ENCODE measurements around the gene PIF1.

PIF1 gene, protein sequence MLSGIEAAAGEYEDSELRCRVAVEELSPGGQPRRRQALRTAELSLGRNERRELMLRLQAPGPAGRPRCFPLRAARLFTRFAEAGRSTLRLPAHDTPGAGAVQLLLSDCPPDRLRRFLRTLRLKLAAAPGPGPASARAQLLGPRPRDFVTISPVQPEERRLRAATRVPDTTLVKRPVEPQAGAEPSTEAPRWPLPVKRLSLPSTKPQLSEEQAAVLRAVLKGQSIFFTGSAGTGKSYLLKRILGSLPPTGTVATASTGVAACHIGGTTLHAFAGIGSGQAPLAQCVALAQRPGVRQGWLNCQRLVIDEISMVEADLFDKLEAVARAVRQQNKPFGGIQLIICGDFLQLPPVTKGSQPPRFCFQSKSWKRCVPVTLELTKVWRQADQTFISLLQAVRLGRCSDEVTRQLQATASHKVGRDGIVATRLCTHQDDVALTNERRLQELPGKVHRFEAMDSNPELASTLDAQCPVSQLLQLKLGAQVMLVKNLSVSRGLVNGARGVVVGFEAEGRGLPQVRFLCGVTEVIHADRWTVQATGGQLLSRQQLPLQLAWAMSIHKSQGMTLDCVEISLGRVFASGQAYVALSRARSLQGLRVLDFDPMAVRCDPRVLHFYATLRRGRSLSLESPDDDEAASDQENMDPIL

DNA sequence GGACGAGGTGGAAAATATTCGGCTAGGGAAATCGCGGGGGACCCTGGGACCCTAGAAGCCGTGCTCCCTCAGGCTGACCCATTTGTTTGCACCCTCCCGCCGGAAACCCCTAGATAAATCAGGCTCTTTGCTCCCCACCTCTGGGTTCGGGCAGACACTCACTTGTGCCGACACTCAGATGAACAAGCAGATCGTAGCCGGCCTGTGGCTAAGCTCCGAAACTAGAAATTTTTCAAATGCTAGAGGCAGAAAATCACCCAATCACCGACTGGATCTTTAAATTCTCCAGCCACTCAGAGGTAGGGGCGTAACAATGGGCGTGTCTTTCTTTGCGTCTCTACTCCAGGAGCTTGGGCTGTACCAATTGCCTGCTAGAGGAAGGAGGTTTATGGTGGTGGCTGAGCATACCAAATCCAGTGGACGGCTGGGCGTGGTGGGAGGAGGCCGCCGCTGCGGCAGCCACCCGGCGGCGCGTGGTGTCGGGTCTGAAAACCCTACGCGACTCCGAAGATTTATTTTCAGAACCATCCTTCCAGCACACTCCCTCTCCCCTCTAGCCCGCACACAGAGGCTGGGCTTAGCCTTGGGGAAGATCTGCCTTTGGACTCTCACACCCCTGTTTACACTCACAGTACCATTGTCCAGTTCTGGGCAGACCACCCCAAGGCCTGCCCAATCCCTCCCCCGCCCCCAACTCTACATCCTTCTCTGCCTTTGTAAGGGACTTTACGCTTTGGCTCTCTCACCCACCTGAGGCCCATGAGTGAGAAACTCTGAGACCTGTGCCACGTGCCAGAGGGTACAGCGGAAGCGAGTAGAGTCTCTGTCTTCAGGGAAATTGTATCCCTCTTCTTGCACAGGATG, at the start of gene PIF1:
TSS of gene PIF1 (minus strand) at position 217 of the 864 bp plus-strand sequence. CDS start 1,312 bp downstream, outside the sequence.
- TF ChIP-seq BHLHE40 (IDR thresholded peaks at IDR 0.05; ENCODE audit: borderline replicate concordance), result peak; percentile 58; the same call in 1 of the 2 replicates
- TF ChIP-seq FOXM1 (IDR thresholded peaks at IDR 0.05; ENCODE audit: borderline replicate concordance), result peak; percentile 95
- TF ChIP-seq L3MBTL2 (conservative IDR thresholded peaks at IDR 0.05), result peak; percentile 64
- no peak for TF ChIP-seq CTBP1 (IDR thresholded peaks at IDR 0.05; ENCODE audit: borderline replicate concordance)
- TF ChIP-seq ELF4 (IDR thresholded peaks at IDR 0.05), result 0 out of 2 replicates have a peak, but pooled peaks have one; percentile 22
- TF ChIP-seq, protein P1, sequence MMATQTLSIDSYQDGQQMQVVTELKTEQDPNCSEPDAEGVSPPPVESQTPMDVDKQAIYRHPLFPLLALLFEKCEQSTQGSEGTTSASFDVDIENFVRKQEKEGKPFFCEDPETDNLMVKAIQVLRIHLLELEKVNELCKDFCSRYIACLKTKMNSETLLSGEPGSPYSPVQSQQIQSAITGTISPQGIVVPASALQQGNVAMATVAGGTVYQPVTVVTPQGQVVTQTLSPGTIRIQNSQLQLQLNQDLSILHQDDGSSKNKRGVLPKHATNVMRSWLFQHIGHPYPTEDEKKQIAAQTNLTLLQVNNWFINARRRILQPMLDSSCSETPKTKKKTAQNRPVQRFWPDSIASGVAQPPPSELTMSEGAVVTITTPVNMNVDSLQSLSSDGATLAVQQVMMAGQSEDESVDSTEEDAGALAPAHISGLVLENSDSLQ (IDR thresholded peaks at IDR 0.05), result no peak
- POLR2A ChIA-PET, result interaction anchor here (0.7 to 1.7 kb wide), 8 partner anchors 8 to 83 kb away, joined by 3 to 4 read pairs (median 4); no protein-coding TSS in a partner anchor
- CTCF ChIA-PET, result interaction anchor here (0.6 kb wide), 1 partner anchor 16 kb away, joined by 4 read pairs; no protein-coding TSS in a partner anchor

DNA sequence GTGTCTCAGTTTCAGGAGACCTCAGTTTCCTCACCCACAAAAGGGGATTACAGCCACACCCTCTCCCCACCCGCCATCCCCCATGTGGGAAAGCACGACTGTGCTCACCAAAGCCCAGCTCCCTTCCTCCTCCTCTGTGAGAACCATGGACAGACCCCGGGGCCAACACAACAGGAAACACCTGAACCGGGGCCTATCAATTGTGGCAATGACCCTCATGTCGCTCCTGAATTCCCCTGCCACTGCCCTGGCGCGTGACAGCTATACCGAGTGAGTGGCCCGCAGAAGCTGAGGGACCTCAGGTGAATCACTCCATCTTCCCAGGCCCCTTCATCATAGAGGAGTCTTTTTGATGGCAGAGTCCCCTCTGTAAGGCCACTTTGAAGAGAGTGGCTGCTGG, 44.9 kb upstream of the PIF1 start:
- CTCF ChIA-PET, result no interaction called here
- TF ChIP-seq ARNT (IDR thresholded peaks at IDR 0.05) (no peak), TARDBP (IDR thresholded peaks at IDR 0.05) (no peak), FOXM1 (IDR thresholded peaks at IDR 0.05; ENCODE audit: borderline replicate concordance) (no peak), SP1 (IDR thresholded peaks at IDR 0.05) (no peak), CTBP1 (IDR thresholded peaks at IDR 0.05; ENCODE audit: borderline replicate concordance) (no peak)
- DNase-seq (ENCODE audit: extremely low spot score), result no peak
- POLR2A ChIA-PET, result no interaction called here

More for the DNA sequence above, at the start of gene PIF1:
- DNase-seq (ENCODE audit: extremely low spot score), result peak; percentile 85

DNA sequence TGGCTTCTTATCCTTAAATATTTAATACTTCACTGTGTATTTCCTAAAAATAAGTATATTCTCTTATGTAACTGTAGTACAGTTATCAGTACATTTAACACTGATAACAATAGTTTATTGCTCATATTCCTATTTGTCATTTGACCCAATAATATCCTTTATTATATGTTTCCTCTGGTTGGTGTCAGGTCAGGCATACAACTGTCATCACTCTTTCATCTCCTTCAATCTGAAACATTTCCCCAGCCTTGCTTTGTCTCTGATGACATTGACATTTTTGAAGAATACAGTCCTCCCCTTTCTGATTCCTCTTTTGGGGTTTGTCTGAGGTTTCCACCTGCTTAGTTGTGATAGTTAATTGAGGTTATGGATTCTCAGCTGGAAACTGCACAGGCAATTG, 44.1 kb upstream of the PIF1 start:
- DNase-seq (ENCODE audit: extremely low spot score), result no peak
- POLR2A ChIA-PET, result no interaction called here
- no peak for TF ChIP-seq ELF4 (IDR thresholded peaks at IDR 0.05)
- CTCF ChIA-PET, result no interaction called here

DNA sequence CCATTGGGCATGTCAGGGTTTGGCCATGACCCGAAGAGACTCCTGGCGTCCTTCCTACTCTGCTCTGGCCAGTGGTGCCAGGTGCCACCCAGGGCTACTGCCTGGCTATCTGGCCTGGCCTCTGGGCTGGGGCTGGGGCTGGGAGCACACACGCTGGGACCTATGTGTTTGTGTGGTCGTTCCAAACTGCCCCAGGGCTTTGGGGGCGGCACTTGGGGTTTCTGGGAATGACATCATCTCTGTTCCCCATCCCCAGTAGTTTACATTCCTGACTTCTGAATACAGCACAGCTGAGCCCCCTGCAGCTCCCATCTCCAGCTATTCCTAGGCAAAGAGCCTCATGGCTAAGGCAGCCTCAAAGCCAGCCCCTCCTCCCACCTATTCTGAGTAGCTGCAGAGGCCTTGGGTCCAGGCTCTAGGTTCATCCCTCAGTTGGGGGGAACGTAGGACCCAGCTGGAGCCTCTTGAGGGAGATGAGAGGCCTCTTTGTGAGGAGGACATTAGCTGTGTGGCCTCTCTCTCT, 40.6 kb upstream of the PIF1 start:
- ChIA-PET POLR2A (no interaction called here), CTCF (no interaction called here)
- TF ChIP-seq ELF4 (IDR thresholded peaks at IDR 0.05), result no peak
- TF ChIP-seq, protein P1 (IDR thresholded peaks at IDR 0.05), result no peak
- no peak for TF ChIP-seq LEF1 (IDR thresholded peaks at IDR 0.05; ENCODE audit: borderline replicate concordance)
- no peak for TF ChIP-seq SUZ12 (IDR thresholded peaks at IDR 0.05)
- TF ChIP-seq HDGF (IDR thresholded peaks at IDR 0.05; ENCODE audit: borderline replicate concordance), result no peak
- TF ChIP-seq SP1 (IDR thresholded peaks at IDR 0.05), result no peak
- TF ChIP-seq FOXM1 (IDR thresholded peaks at IDR 0.05; ENCODE audit: borderline replicate concordance), result no peak
- no peak for TF ChIP-seq NFRKB (IDR thresholded peaks at IDR 0.05)
- no peak for TF ChIP-seq FOXA1 (IDR thresholded peaks at IDR 0.05)
- TF ChIP-seq TARDBP (IDR thresholded peaks at IDR 0.05), result no peak
- TF ChIP-seq FOXK2 (IDR thresholded peaks at IDR 0.05), result no peak
- no peak for TF ChIP-seq ARNT (IDR thresholded peaks at IDR 0.05)
- TF ChIP-seq CTBP1 (IDR thresholded peaks at IDR 0.05; ENCODE audit: borderline replicate concordance), result no peak
- no peak for TF ChIP-seq L3MBTL2 (conservative IDR thresholded peaks at IDR 0.05)
- no peak for TF ChIP-seq ZNF384 (IDR thresholded peaks at IDR 0.05)
- TF ChIP-seq BHLHE40 (IDR thresholded peaks at IDR 0.05; ENCODE audit: borderline replicate concordance), result no peak
- DNase-seq (ENCODE audit: extremely low spot score), result no peak

DNA sequence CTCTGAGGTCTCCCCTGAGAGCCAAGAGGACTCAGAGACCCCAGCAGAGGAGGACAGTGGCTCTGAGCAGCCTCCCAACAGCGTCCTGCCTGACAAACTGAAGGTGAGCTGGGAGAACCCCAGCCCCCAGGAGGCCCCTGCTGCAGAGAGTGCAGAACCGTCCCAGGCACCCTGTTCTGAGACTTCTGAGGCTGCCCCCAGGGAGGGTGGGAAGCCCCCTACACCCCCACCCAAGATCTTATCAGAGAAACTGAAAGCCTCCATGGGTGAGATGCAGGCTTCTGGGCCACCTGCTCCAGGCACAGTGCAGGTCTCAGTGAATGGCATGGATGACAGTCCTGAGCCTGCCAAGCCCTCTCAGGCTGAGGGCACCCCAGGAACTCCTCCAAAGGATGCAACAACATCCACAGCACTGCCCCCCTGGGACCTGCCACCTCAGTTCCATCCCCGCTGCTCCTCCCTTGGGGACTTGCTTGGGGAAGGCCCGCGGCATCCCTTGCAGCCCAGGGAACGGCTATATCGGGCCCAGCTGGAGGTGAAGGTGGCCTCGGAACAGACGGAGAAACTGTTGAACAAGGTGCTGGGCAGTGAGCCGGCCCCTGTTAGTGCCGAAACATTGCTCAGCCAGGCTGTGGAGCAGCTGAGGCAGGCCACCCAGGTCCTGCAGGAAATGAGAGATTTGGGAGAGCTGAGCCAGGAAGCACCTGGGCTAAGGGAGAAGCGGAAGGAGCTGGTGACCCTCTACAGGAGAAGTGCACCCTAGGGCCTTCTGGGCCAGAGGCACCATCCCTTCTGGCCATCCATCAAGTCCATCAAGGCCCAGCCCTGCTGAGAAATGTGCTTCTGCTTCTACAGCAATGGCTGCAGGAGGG, 39.9 kb upstream of the PIF1 start:
- CTCF ChIA-PET, result no interaction called here

DNA sequence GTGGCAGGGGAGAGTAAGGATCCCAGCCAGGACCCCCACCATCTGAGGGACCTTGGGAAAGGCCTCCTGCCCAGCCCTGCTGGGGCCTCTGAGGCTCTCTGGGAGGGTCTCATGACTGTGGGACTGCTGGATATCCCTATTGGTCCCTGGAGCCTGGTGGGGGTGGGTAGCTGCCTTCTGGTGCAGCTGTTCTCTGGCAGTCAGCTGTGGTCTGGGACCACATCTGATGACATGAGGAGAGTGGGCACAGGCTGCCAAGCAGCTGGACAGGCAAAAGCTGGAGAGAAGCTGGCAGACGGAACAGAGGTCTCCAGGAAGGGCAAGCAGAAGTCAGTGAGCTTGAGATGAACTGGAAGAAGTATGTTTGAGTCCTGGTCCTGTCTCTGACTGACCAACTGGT, 38.6 kb upstream of the PIF1 start:
- no peak for DNase-seq (ENCODE audit: extremely low spot score)
- POLR2A ChIA-PET, result no interaction called here
- TF ChIP-seq ZNF384 (IDR thresholded peaks at IDR 0.05), result no peak
- TF ChIP-seq LEF1 (IDR thresholded peaks at IDR 0.05; ENCODE audit: borderline replicate concordance), result no peak
- TF ChIP-seq FOXM1 (IDR thresholded peaks at IDR 0.05; ENCODE audit: borderline replicate concordance), result no peak
- TF ChIP-seq FOXK2 (IDR thresholded peaks at IDR 0.05), result no peak
- TF ChIP-seq SUZ12 (IDR thresholded peaks at IDR 0.05), result no peak
- TF ChIP-seq ARNT (IDR thresholded peaks at IDR 0.05), result no peak

More for the DNA sequence above, 39.9 kb upstream of the PIF1 start:
- no peak for DNase-seq (ENCODE audit: extremely low spot score)
- TF ChIP-seq FOXA1 (IDR thresholded peaks at IDR 0.05) (no peak), TARDBP (IDR thresholded peaks at IDR 0.05) (no peak), NFRKB (IDR thresholded peaks at IDR 0.05) (no peak), ZNF384 (IDR thresholded peaks at IDR 0.05) (no peak), FOXK2 (IDR thresholded peaks at IDR 0.05) (no peak)
- POLR2A ChIA-PET, result no interaction called here

More for the DNA sequence above, 38.6 kb upstream of the PIF1 start:
- CTCF ChIA-PET, result no interaction called here
